COLO668 (cell line): Measurements from ENCODE around the gene FSTL4.
"Not testable (repeated sequence)": the region's sequence is repeated elsewhere in the genome, so short reads cannot be mapped to it uniquely, and the experiment has no call there.

Experiments
- DNase-seq: peaks from one replicate; lab custom pipeline; 2025; ENCODE audit not compliant: unreplicated experiment; lab: John Stamatoyannopoulos, UW

Gene FSTL4

GRCh38 chr5:133559960-133560359, 52.4 kb downstream of the FSTL4 start:
- DNase-seq, result no peak

- DNase-seq, result no peak
These were observed 55.8 kb downstream of the FSTL4 start for GRCh38 chr5:133556551-133556950.

GRCh38 chr5:133554279-133554678, 58.1 kb downstream of the FSTL4 start:
- no peak for DNase-seq

- peak; percentile 47 for DNase-seq
These were observed 59.3 kb downstream of the FSTL4 start for GRCh38 chr5:133552925-133553525.

GRCh38 chr5:133546500-133546899, 65.8 kb downstream of the FSTL4 start:
- no peak for DNase-seq

GRCh38 chr5:133544346-133544745, 68.0 kb downstream of the FSTL4 start:
- no peak for DNase-seq

GRCh38 chr5:133539818-133540217, 72.5 kb downstream of the FSTL4 start:
- no peak for DNase-seq

GRCh38 chr5:133538718-133539117, 73.6 kb downstream of the FSTL4 start:
- DNase-seq, result no peak

- DNase-seq, result not testable (repeated sequence)
These were observed 77.0 kb downstream of the FSTL4 start for GRCh38 chr5:133535241-133535929.

- no peak for DNase-seq
These were observed 77.8 kb downstream of the FSTL4 start for GRCh38 chr5:133534566-133534965.

GRCh38 chr5:133533541-133533940, 78.8 kb downstream of the FSTL4 start:
- DNase-seq, result no peak

- no peak for DNase-seq
These were observed 80.7 kb downstream of the FSTL4 start for GRCh38 chr5:133531594-133531993.

GRCh38 chr5:133531178-133531577, 81.2 kb downstream of the FSTL4 start:
- DNase-seq, result no peak

GRCh38 chr5:133530270-133530669, 82.1 kb downstream of the FSTL4 start:
- DNase-seq, result no peak

GRCh38 chr5:133528841-133529240, 83.5 kb downstream of the FSTL4 start:
- no peak for DNase-seq

GRCh38 chr5:133527311-133527710, 85.0 kb downstream of the FSTL4 start:
- DNase-seq, result no peak

- no peak for DNase-seq
These were observed 86.0 kb downstream of the FSTL4 start for GRCh38 chr5:133526368-133526767.

GRCh38 chr5:133525126-133525525, 87.2 kb downstream of the FSTL4 start:
- DNase-seq, result no peak

- no peak for DNase-seq
These were observed 87.7 kb downstream of the FSTL4 start for GRCh38 chr5:133524666-133525065.

- DNase-seq, result no peak
These were observed 88.3 kb downstream of the FSTL4 start for GRCh38 chr5:133523961-133524586.

GRCh38 chr5:133523013-133523658, 89.2 kb downstream of the FSTL4 start:
- DNase-seq, result no peak

- no peak for DNase-seq
These were observed 90.5 kb downstream of the FSTL4 start for GRCh38 chr5:133521801-133522200.
